Transverse colon (tissue), 4 donors: ENCODE measurements around the gene ANGPTL2.

Experiments used
- POLR2A ChIP-seq: fragments of 450-650 bp; IDR thresholded peaks from one replicate; pipeline ENCODE4 v1.6.1; 2016; ENCODE audit warnings: antibody characterized with exemption, mild to moderate bottlenecking, moderate library complexity
- POLR2AphosphoS5 ChIP-seq, 3 donors: sonication (generic); formaldehyde crosslinking; IDR thresholded peaks; one replicate each; pipeline ENCODE4 v1.6.1; 2016; ENCODE audit warnings: antibody characterized with exemption in 3 of 3
- TF ChIP-seq, protein P1 (sequence below), 5 experiments: fragments of 200-600 bp in 3 of 5; fragments of 450-650 bp in 2 of 5; sonication (generic) in 3 of 5; IDR thresholded peaks; 1 replicate in 2 of 5; 2 replicates in 3 of 5; pipeline ENCODE4 v1.5.1; 2016 to 2017; ENCODE audit warnings: antibody characterized with exemption in 5 of 5, inconsistent platforms in 3 of 5, mild to moderate bottlenecking in 2 of 5, moderate library complexity in 1 of 5

- TF ChIP-seq, protein P1, sequence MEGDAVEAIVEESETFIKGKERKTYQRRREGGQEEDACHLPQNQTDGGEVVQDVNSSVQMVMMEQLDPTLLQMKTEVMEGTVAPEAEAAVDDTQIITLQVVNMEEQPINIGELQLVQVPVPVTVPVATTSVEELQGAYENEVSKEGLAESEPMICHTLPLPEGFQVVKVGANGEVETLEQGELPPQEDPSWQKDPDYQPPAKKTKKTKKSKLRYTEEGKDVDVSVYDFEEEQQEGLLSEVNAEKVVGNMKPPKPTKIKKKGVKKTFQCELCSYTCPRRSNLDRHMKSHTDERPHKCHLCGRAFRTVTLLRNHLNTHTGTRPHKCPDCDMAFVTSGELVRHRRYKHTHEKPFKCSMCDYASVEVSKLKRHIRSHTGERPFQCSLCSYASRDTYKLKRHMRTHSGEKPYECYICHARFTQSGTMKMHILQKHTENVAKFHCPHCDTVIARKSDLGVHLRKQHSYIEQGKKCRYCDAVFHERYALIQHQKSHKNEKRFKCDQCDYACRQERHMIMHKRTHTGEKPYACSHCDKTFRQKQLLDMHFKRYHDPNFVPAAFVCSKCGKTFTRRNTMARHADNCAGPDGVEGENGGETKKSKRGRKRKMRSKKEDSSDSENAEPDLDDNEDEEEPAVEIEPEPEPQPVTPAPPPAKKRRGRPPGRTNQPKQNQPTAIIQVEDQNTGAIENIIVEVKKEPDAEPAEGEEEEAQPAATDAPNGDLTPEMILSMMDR (IDR thresholded peaks at IDR 0.05), result no peak
- TF ChIP-seq POLR2A (no peak), POLR2AphosphoS5 (IDR thresholded peaks at IDR 0.05) (no peak)
These were observed 18.6 kb upstream of the ANGPTL2 start for GRCh38 chr9:127140842-127141675.
